Keratinocyte (primary cell): ENCODE measurements around the gene DNAH2. TPM values are rescaled to one million over a fixed set of nuclear protein-coding genes. Genes with fewer than 3 reads are reported as not detected.

Experiments used
- DNase-seq: peaks from one replicate; pipeline ENCODE4 v3.0.0-alpha.2; 2011; ENCODE audit warnings: low read depth, missing footprints, low spot score
- FAIRE-seq: peaks from 2 replicates; lab custom pipeline; 2011; peaks lifted over from hg19 to GRCh38; lab: Jason Lieb, UNC
- H2AFZ ChIP-seq: 2 replicates; pipeline ENCODE4 v1.6.0; 2012; ENCODE audit warnings: low read length, control low read depth, inconsistent platforms; ENCODE audit not compliant: control insufficient read depth
- H3K27ac ChIP-seq: 2 replicates; pipeline ENCODE4 v1.5.1; 2011; ENCODE audit warnings: low read length; ENCODE audit not compliant: control insufficient read depth, insufficient read depth
- H3K27me3 ChIP-seq: 3 replicates; pipeline ENCODE4 v1.6.0; 2011; ENCODE audit warnings: low read length; ENCODE audit not compliant: control insufficient read depth, insufficient read depth; ENCODE audit errors: extremely low read depth
- H3K36me3 ChIP-seq, 2 experiments: 2 replicates in 1 of 2; 3 replicates in 1 of 2; pipeline ENCODE4 v1.5.1; 2011; ENCODE audit warnings: low read length in 2 of 2, mild to moderate bottlenecking in 1 of 2; ENCODE audit not compliant: control insufficient read depth in 2 of 2, insufficient read depth in 2 of 2; ENCODE audit errors: extremely low read depth in 1 of 2
- H3K4me1 ChIP-seq: 3 replicates; pipeline ENCODE4 v1.5.1; 2011; ENCODE audit warnings: low read length; ENCODE audit not compliant: control insufficient read depth, insufficient read depth; ENCODE audit errors: extremely low read depth
- H3K4me2 ChIP-seq: 3 replicates; pipeline ENCODE4 v1.6.0; 2011; ENCODE audit warnings: low read depth, low read length; ENCODE audit not compliant: control insufficient read depth, insufficient read depth; ENCODE audit errors: extremely low read depth
- H3K4me3 ChIP-seq, 3 experiments: fragments of 200-600 bp in 1 of 3; sonication (generic) in 1 of 3; 2 replicates in 2 of 3; 3 replicates in 1 of 3; pipeline ENCODE4 v1.5.1; 2011 to 2016; ENCODE audit warnings: low read length in 3 of 3, mild to moderate bottlenecking in 3 of 3, control low read depth in 2 of 3, inconsistent platforms in 1 of 3, low read depth in 1 of 3, mixed read lengths in 1 of 3, mixed run types in 1 of 3, moderate library complexity in 1 of 3; ENCODE audit not compliant: control insufficient read depth in 2 of 3, insufficient read depth in 2 of 3; ENCODE audit errors: extremely low read depth in 1 of 3
- H3K79me2 ChIP-seq: 2 replicates; pipeline ENCODE4 v1.6.0; 2012; ENCODE audit warnings: low read length; ENCODE audit not compliant: control insufficient read depth, insufficient read depth
- H3K9ac ChIP-seq: 3 replicates; pipeline ENCODE4 v1.6.0; 2011; ENCODE audit warnings: low read length; ENCODE audit not compliant: control insufficient read depth, insufficient read depth; ENCODE audit errors: extremely low read depth
- H3K9me1 ChIP-seq: 3 replicates; pipeline ENCODE4 v1.6.0; 2011; ENCODE audit warnings: low read length; ENCODE audit not compliant: control insufficient read depth, insufficient read depth; ENCODE audit errors: extremely low read depth
- H3K9me3 ChIP-seq: 2 replicates; pipeline ENCODE4 v1.5.1; 2012; ENCODE audit warnings: low read depth, low read length; ENCODE audit not compliant: control insufficient read depth
- H4K20me1 ChIP-seq: 3 replicates; pipeline ENCODE4 v1.6.0; 2011; ENCODE audit warnings: low read length; ENCODE audit not compliant: control insufficient read depth, insufficient read depth; ENCODE audit errors: extremely low read depth
- EZH2 ChIP-seq: IDR thresholded peaks from one replicate; pipeline ENCODE4 v1.6.1; 2012; ENCODE audit warnings: inconsistent platforms, mild to moderate bottlenecking, low read length, moderate library complexity
- dilution Hi-C: fragments of 300-500 bp; cut with MboI; formaldehyde crosslinking; loops from one replicate; pipeline ENCODE4 v1.7.0; 2020; ENCODE audit warnings: low sequenced_read_pairs; ENCODE audit not compliant: extremely low pct_ligation_motif_present
- polyA plus RNA-seq, 5 experiments: library from polyadenylated mRNA; depleted of rRNA in 3 of 5; stranded (reverse) in 3 of 5; stranded (forward) in 1 of 5; unstranded in 1 of 5; fragments of >200 nt; gene quantifications; 1 replicate in 1 of 5; 2 replicates in 3 of 5; 3 replicates in 1 of 5; pipeline versions ENCODE4 v1.2.1 to v1.2.3, GENCODE V29; 2011 to 2012; ENCODE audit warnings: missing spikeins in 2 of 5, low read depth in 1 of 5, low replicate concordance in 1 of 5
- TF ChIP-seq, protein P1 (sequence below), 3 experiments: IDR thresholded peaks in 1 of 3; conservative IDR thresholded peaks in 1 of 3; optimal IDR thresholded peaks in 1 of 3; 2 replicates in 2 of 3; 3 replicates in 1 of 3; pipeline versions ENCODE3 to v1.5.1; 2011; ENCODE audit warnings: low read length in 3 of 3, mild to moderate bottlenecking in 3 of 3, moderate library complexity in 2 of 3, control low read depth in 1 of 3, inconsistent platforms in 1 of 3; ENCODE audit not compliant: insufficient read depth in 2 of 3; ENCODE audit errors: extremely low read depth in 1 of 3

DNAH2 gene
- polyA plus RNA-seq, 1 donor (not counting 4 experiments of a cell fraction or from before 2014, with no cell fraction given): 0.13 TPM

DNA sequence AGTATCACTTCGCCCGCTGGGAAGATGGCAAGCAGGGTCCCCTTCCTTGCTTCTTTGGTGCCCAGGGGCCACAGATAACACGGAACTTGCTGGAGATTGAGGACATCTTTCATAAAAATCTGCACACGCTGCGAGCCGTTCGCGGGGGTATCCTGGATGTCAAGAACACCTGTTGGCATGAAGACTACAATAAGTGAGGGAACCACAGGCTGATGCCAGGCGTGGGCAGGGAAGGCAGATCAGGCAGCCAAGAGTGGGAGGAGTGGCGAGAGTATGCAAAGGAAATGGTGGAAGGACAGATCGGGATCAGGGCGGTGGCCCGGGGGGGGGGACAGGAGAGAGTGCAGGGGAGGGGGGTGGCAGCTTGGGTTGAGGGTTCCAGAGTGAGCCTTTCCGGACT, 22.2 kb downstream of the DNAH2 start:
- FAIRE-seq: no peak
- dilution Hi-C loops: no loop called here

DNA sequence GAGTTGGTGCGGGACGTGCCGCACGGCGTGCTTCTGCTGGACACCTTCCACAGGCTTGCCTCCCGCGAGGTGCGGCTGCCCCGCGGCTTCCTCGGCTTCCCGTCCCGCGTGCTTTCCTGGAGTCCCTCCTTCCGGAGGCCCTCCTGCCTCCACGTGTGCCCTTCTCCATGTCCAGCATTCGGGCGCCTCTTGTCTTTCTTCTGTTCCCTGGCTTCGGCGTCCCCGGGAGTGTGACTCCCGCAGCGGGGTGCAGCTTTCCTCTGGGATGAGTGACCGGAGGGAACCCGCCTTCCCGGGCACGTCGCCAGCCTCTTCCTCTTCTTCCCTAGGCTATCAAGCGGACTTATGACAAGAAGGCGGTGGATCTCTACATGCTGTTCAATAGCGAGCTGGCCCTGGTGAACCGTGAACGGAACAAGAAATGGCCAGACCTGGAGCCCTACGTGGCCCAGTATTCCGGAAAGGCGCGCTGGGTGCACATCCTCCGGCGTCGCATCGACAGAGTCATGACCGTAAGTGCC, 23.0 kb downstream of the DNAH2 start:
- no peak overlapping the region for H2AFZ ChIP-seq
- DNase-seq (no peak), FAIRE-seq (no peak)
- H3K4me3 ChIP-seq: no peak overlapping the region
- H3K36me3 ChIP-seq: no peaks in the 10 kb centered on the region
- TF ChIP-seq EZH2: no peak
- TF ChIP-seq, protein P1, sequence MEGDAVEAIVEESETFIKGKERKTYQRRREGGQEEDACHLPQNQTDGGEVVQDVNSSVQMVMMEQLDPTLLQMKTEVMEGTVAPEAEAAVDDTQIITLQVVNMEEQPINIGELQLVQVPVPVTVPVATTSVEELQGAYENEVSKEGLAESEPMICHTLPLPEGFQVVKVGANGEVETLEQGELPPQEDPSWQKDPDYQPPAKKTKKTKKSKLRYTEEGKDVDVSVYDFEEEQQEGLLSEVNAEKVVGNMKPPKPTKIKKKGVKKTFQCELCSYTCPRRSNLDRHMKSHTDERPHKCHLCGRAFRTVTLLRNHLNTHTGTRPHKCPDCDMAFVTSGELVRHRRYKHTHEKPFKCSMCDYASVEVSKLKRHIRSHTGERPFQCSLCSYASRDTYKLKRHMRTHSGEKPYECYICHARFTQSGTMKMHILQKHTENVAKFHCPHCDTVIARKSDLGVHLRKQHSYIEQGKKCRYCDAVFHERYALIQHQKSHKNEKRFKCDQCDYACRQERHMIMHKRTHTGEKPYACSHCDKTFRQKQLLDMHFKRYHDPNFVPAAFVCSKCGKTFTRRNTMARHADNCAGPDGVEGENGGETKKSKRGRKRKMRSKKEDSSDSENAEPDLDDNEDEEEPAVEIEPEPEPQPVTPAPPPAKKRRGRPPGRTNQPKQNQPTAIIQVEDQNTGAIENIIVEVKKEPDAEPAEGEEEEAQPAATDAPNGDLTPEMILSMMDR (optimal IDR thresholded peaks at IDR 0.05 in 1 of 3, IDR thresholded peaks at IDR 0.05 in 1 of 3, conservative IDR thresholded peaks at IDR 0.05 in 1 of 3; ENCODE audit: extremely low read depth in 1 of 3, insufficient read depth in 2 of 3, low read length in 3 of 3): no peak
- no peak overlapping the region for H3K9ac ChIP-seq
- H3K27me3 ChIP-seq: peaks cover 18% of the 10 kb centered on the region
- no peaks in the 10 kb centered on the region for H4K20me1 ChIP-seq
- H3K79me2 ChIP-seq: no peaks in the 10 kb centered on the region
- no peak overlapping the region for H3K27ac ChIP-seq
- no peak overlapping the region for H3K4me2 ChIP-seq
- H3K9me3 ChIP-seq: no peaks in the 10 kb centered on the region
- dilution Hi-C loops: no loop called here
- no peaks in the 10 kb centered on the region for H3K9me1 ChIP-seq
- peaks cover 2% of the 10 kb centered on the region for H3K4me1 ChIP-seq

More for the DNA sequence above, 22.2 kb downstream of the DNAH2 start:
- H3K9me1 ChIP-seq: no peaks in the 10 kb centered on the region
- DNase-seq: no peak
- H4K20me1 ChIP-seq: no peaks in the 10 kb centered on the region
- H3K4me3 ChIP-seq: no peak overlapping the region
- no peaks in the 10 kb centered on the region for H3K9me3 ChIP-seq
- no peak overlapping the region for H3K27ac ChIP-seq
- peaks cover 18% of the 10 kb centered on the region for H3K27me3 ChIP-seq
- H3K36me3 ChIP-seq: no peaks in the 10 kb centered on the region
- no peak for TF ChIP-seq EZH2
- TF ChIP-seq, protein P1 (optimal IDR thresholded peaks at IDR 0.05 in 1 of 3, IDR thresholded peaks at IDR 0.05 in 1 of 3, conservative IDR thresholded peaks at IDR 0.05 in 1 of 3; ENCODE audit: extremely low read depth in 1 of 3, insufficient read depth in 2 of 3, low read length in 3 of 3): no peak
- H3K9ac ChIP-seq: no peak overlapping the region
- H2AFZ ChIP-seq: no peak overlapping the region
- H3K79me2 ChIP-seq: no peaks in the 10 kb centered on the region
- H3K4me1 ChIP-seq: peaks cover 2% of the 10 kb centered on the region
- H3K4me2 ChIP-seq: no peak overlapping the region
